ENCODE results near the gene NAB2. TPM values are rescaled to one million over a fixed set of nuclear protein-coding genes. Genes with fewer than 3 reads are reported as not detected.

The NAB2 gene, protein sequence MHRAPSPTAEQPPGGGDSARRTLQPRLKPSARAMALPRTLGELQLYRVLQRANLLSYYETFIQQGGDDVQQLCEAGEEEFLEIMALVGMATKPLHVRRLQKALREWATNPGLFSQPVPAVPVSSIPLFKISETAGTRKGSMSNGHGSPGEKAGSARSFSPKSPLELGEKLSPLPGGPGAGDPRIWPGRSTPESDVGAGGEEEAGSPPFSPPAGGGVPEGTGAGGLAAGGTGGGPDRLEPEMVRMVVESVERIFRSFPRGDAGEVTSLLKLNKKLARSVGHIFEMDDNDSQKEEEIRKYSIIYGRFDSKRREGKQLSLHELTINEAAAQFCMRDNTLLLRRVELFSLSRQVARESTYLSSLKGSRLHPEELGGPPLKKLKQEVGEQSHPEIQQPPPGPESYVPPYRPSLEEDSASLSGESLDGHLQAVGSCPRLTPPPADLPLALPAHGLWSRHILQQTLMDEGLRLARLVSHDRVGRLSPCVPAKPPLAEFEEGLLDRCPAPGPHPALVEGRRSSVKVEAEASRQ
- 13.1 TPM for polyA plus RNA-seq (2012; ENCODE audit: low read depth, missing spikeins)

DNA sequence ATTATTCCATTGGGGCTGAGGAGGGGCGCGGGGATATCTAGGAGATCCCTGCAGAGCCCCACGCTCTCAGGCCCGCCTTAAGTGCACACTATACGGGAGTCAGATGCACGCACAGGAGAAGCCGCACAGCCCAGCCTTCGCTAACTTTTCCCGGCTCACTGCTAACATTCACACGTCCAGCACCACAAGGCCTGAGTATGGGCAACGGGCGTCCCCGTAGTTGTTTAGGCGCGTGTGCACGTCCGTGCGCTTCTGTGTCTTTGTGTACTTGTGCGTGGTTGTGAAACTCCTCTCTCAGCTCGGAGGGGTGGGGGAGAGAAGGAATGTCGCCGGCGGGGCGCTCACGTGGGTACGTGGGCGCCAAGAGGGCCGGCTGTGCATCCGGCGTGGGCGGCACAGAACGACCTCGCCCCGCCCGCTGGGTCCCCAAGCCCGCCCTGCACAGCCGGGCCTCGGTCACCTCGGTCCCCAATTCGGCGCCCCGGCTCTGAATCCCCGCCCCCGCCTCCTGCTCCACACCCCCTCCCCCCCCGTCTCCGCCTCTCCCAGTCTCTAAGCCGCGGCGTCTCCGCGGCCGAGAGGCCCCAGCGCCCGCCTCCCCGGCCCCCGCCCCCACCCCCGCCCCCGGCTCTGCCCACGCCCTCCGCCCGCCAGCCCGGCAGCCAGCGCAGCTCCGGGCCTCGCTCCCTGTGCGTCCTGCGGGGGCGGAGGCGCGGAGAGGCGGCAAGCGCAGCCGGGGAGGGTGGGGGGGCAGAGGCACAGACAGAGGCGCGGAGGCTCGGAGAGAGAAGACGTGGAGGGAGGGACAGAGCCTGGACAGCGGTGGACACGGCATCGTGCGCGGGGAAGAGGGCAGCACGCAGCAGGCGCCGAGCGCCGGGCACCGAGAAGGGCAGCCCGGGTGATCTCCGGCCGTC lies at the start of gene NAB2:
Gene NAB2 (plus strand): TSS at position 761 of the 917 bp plus-strand sequence. CDS start 158 bp downstream, outside the sequence.
- FAIRE-seq (peak; percentile 78), DNase-seq (ENCODE audit: insufficient read length, low spot score) (peak; percentile 91)
- TF ChIP-seq POLR2AphosphoS5 (IDR thresholded peaks at IDR 0.05; ENCODE audit: low read depth, low read length), result peak; percentile 92
- TF ChIP-seq TAF1 (IDR thresholded peaks at IDR 0.05; ENCODE audit: low read depth, low read length), result peak; percentile 78
- no peak for TF ChIP-seq SPI1 (IDR thresholded peaks at IDR 0.05; ENCODE audit: low read depth, low read length)
- peak; percentile 91 for TF ChIP-seq POLR2A (IDR thresholded peaks at IDR 0.05; ENCODE audit: low read depth, low read length)
- TF ChIP-seq POU2F2 (IDR thresholded peaks at IDR 0.05; ENCODE audit: low read depth, low read length), result peak; percentile 75; the same call in 1 of the 2 replicates

DNA sequence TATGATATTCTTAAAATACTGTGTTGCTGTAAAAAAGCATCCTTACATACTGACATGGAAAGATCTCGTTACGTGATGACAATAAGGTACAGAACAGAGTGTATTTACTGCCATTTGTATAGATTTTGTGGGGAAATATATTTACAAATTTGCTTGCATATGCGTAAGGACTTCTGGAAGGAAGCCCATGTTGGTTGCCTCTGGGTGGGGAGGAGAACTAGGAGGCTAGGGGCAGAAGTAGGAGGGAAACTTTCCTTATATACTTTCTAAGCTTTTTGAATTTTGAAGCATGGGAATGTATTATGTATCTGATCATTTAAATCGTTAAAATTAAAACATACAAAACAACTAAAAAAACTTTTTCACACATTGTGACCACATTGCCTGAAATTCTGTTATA lies 48.7 kb upstream of the NAB2 start:
- FAIRE-seq (no peak), DNase-seq (ENCODE audit: insufficient read length, low spot score) (no peak)
- TF ChIP-seq POU2F2 (IDR thresholded peaks at IDR 0.05; ENCODE audit: low read depth, low read length), result no peak
- no peak for TF ChIP-seq TAF1 (IDR thresholded peaks at IDR 0.05; ENCODE audit: low read depth, low read length)
- no peak for TF ChIP-seq SPI1 (IDR thresholded peaks at IDR 0.05; ENCODE audit: low read depth, low read length)
- TF ChIP-seq POLR2AphosphoS5 (IDR thresholded peaks at IDR 0.05; ENCODE audit: low read depth, low read length), result no peak
- no peak for TF ChIP-seq PAX5 (IDR thresholded peaks at IDR 0.05; ENCODE audit: insufficient read depth, low read length, severe bottlenecking)
- no peak for TF ChIP-seq POLR2A (IDR thresholded peaks at IDR 0.05; ENCODE audit: low read depth, low read length)

DNA sequence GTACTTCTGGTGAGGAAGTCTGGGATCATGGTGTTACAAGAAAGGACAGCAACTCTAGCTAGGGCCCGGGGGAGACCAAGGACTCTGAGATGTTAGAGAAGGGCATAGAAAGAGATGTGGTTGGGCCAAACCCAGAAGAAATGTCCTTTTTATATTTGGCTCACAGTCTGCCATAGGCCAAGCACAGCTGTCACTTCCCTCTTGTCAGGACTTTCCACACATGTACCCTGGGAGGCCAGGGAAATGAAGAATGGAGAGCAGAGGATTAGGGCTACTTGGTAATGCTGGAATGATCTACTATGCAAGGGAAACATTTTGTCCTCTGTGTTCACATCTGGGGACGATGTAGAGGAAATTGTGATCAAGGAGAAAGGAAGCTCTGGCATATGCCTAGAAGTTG lies 48.2 kb upstream of the NAB2 start:
- FAIRE-seq (peak; percentile 13), DNase-seq (ENCODE audit: insufficient read length, low spot score) (no peak)
- no peak for TF ChIP-seq SPI1 (IDR thresholded peaks at IDR 0.05; ENCODE audit: low read depth, low read length)
- TF ChIP-seq POLR2A (IDR thresholded peaks at IDR 0.05; ENCODE audit: low read depth, low read length), result no peak
- no peak for TF ChIP-seq TAF1 (IDR thresholded peaks at IDR 0.05; ENCODE audit: low read depth, low read length)
- no peak for TF ChIP-seq POLR2AphosphoS5 (IDR thresholded peaks at IDR 0.05; ENCODE audit: low read depth, low read length)
- TF ChIP-seq PAX5 (IDR thresholded peaks at IDR 0.05; ENCODE audit: insufficient read depth, low read length, severe bottlenecking), result no peak
- no peak for TF ChIP-seq POU2F2 (IDR thresholded peaks at IDR 0.05; ENCODE audit: low read depth, low read length)

DNA sequence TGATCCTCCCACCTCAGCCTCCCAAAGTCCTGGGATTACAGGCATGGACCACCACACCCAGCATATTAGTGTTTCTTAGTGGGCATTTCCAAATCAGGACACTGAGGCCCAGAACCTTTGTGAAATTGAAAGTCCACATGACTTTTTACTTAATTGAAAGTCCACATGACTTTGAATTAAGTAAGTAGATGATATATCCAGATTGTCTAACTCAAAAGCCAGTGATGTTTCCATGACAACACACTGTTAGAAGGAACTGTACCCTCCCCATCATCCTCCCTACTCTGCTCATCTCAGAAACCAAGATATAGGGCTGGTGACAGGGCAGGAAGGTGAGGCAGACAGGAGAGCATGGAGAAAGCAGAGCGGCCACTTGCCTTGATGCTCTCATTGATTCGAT lies 46.2 kb upstream of the NAB2 start:
- FAIRE-seq, result no peak
- TF ChIP-seq TAF1 (IDR thresholded peaks at IDR 0.05; ENCODE audit: low read depth, low read length), result no peak
- TF ChIP-seq POLR2A (IDR thresholded peaks at IDR 0.05; ENCODE audit: low read depth, low read length), result no peak
- no peak for TF ChIP-seq PAX5 (IDR thresholded peaks at IDR 0.05; ENCODE audit: insufficient read depth, low read length, severe bottlenecking)
- no peak for TF ChIP-seq SPI1 (IDR thresholded peaks at IDR 0.05; ENCODE audit: low read depth, low read length)
- no peak for TF ChIP-seq POU2F2 (IDR thresholded peaks at IDR 0.05; ENCODE audit: low read depth, low read length)
- TF ChIP-seq POLR2AphosphoS5 (IDR thresholded peaks at IDR 0.05; ENCODE audit: low read depth, low read length), result no peak
- DNase-seq (ENCODE audit: insufficient read length, low spot score), result no peak

DNA sequence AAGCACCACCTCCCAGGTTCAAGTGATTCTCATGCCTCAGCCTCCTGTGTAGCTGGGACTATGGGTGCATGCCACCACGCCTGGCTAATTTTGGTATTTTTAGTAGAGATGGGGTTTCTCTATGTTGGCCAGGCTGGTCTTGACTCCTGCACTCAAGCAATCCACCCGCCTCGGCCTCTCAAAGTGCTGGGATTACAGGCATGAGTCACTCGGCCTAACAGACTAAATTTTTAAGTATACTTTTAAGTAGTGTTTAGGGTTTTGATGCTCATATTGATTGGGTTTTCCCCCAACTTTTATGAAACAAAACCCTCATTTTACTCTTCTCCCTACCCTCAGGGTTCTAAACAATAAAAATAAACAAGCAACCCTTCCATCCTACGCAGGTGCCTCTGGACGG lies 44.4 kb upstream of the NAB2 start:
- DNase-seq (ENCODE audit: insufficient read length, low spot score) (no peak), FAIRE-seq (no peak)
- TF ChIP-seq SPI1 (IDR thresholded peaks at IDR 0.05; ENCODE audit: low read depth, low read length) (no peak), POLR2A (IDR thresholded peaks at IDR 0.05; ENCODE audit: low read depth, low read length) (no peak), POU2F2 (IDR thresholded peaks at IDR 0.05; ENCODE audit: low read depth, low read length) (no peak), POLR2AphosphoS5 (IDR thresholded peaks at IDR 0.05; ENCODE audit: low read depth, low read length) (no peak), PAX5 (IDR thresholded peaks at IDR 0.05; ENCODE audit: insufficient read depth, low read length, severe bottlenecking) (no peak), TAF1 (IDR thresholded peaks at IDR 0.05; ENCODE audit: low read depth, low read length) (no peak)

DNA sequence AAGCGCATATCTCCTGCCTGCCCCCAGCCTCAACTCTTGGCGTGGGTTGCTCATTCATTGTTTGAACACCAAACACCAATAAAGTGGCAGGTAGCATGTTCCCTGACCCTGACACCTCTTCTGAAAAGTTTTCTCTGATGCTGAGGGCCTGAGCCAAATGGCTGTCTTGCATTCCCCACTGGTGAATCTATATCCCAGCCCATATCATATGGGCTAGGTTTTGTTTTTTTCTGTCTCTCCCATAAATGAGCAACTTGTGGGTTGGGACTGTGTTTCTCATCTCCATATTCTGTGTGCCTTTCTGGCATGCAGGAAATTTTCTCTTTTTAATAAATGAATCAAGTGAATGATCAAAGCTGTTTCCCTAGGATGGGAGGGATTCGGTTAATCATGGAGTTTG lies 44.0 kb upstream of the NAB2 start:
- FAIRE-seq (peak; percentile 16), DNase-seq (ENCODE audit: insufficient read length, low spot score) (no peak)
- TF ChIP-seq POLR2A (IDR thresholded peaks at IDR 0.05; ENCODE audit: low read depth, low read length) (no peak), PAX5 (IDR thresholded peaks at IDR 0.05; ENCODE audit: insufficient read depth, low read length, severe bottlenecking) (no peak), POU2F2 (IDR thresholded peaks at IDR 0.05; ENCODE audit: low read depth, low read length) (no peak), SPI1 (IDR thresholded peaks at IDR 0.05; ENCODE audit: low read depth, low read length) (no peak), TAF1 (IDR thresholded peaks at IDR 0.05; ENCODE audit: low read depth, low read length) (no peak), POLR2AphosphoS5 (IDR thresholded peaks at IDR 0.05; ENCODE audit: low read depth, low read length) (no peak)

DNA sequence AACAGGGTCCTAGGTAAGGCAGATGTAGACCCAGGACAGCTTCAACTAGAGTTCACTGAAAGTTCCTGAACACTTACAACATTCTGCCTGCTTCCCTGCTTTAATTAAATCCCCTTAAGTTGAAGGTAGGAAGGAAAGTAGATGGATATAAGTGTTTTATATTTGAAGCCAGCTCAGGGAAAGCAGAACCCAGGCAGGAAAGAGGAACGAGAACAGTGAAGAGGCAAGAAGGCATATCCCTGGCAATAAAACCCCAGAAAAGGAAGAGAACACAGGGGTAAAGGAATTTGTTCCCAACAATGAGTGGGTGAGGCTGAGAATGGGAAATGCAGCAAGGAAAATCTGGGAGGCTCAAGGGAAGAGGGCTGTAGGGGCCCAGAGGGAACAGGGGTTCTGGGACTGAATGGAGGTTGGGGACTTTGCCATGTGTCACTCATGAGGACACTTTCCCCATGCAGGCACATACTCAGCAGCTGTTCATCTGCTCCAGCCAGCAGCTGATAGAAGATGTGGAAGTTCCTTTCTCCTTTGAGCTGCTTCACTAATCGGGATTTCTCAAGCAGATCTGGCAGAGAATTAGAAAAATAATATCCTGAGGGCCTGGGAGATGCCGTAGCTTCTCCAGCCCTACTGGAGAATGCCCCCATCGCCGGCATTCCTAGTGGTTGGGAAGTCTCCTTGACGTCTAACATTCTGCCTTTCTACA lies 42.7 kb upstream of the NAB2 start:
- DNase-seq (ENCODE audit: insufficient read length, low spot score) (no peak), FAIRE-seq (peak; percentile 33)
- TF ChIP-seq SPI1 (IDR thresholded peaks at IDR 0.05; ENCODE audit: low read depth, low read length) (no peak), POLR2AphosphoS5 (IDR thresholded peaks at IDR 0.05; ENCODE audit: low read depth, low read length) (no peak), PAX5 (IDR thresholded peaks at IDR 0.05; ENCODE audit: insufficient read depth, low read length, severe bottlenecking) (no peak), TAF1 (IDR thresholded peaks at IDR 0.05; ENCODE audit: low read depth, low read length) (no peak), POU2F2 (IDR thresholded peaks at IDR 0.05; ENCODE audit: low read depth, low read length) (no peak), POLR2A (IDR thresholded peaks at IDR 0.05; ENCODE audit: low read depth, low read length) (no peak)
